ENCODE measurements around the gene PRKN.
A peak's percentile ranks its signal among the peaks of the same experiment; 100 is the strongest.

PRKN gene

GRCh38 chr6:161377116-161377515 is 1350.5 kb downstream of the PRKN start:
- no peak for TF ChIP-seq CTCF (IDR thresholded peaks at IDR 0.05)

GRCh38 chr6:161376367-161376766 is 1351.2 kb downstream of the PRKN start:
- TF ChIP-seq CTCF (IDR thresholded peaks at IDR 0.05): no peak

- peak; percentile 44 for TF ChIP-seq CTCF (IDR thresholded peaks at IDR 0.05)
Measured at GRCh38 chr6:161374971-161375873, 1352.3 kb downstream of the PRKN start.

- TF ChIP-seq CTCF (IDR thresholded peaks at IDR 0.05): peak; percentile 98
Measured at GRCh38 chr6:161373905-161374451, 1353.6 kb downstream of the PRKN start.

GRCh38 chr6:161372422-161372793 is 1355.2 kb downstream of the PRKN start:
- no peak for TF ChIP-seq CTCF (IDR thresholded peaks at IDR 0.05)

- peak; percentile 96 for TF ChIP-seq CTCF (IDR thresholded peaks at IDR 0.05)
Measured at GRCh38 chr6:161370880-161371279, 1356.7 kb downstream of the PRKN start.

- no peak for TF ChIP-seq CTCF (IDR thresholded peaks at IDR 0.05)
Measured at GRCh38 chr6:161369339-161369738, 1358.2 kb downstream of the PRKN start.

Data from LNCAP (cell line).